Esophagus mucosa (tissue), 1 donor: ENCODE data around the gene WAS. TPM values are rescaled to one million over a fixed set of nuclear protein-coding genes. Genes with fewer than 3 reads are reported as not detected.

Experiments
- ATAC-seq: fragments of 200-7000 bp; cut with Tn5 transposase; one replicate; pipeline ENCODE4 v1.9.1; 2020
- total RNA-seq: library from RNA; stranded (reverse); gene quantifications from one replicate; pipeline ENCODE4 v1.2.4, GENCODE V29; 2023
- donor health status: DM: yes; HTN: yes; CAD: no.

The WAS gene
- total RNA-seq, 1 donor from 2014 or later, result 1.2 TPM

GRCh38 chrX:48713847-48714246, 30.2 kb downstream of the WAS start:
- no peak for ATAC-seq

GRCh38 chrX:48714573-48714972, 31.0 kb downstream of the WAS start:
- ATAC-seq, result no peak

GRCh38 chrX:48715072-48715471, 31.5 kb downstream of the WAS start:
- ATAC-seq, result peak; percentile 52

- no peak for ATAC-seq
Measured at GRCh38 chrX:48715876-48716502, 32.4 kb downstream of the WAS start.

- ATAC-seq, result no peak
Measured at GRCh38 chrX:48719958-48720357, 36.4 kb downstream of the WAS start.

GRCh38 chrX:48720577-48721250, 37.1 kb downstream of the WAS start:
- no peak for ATAC-seq

- no peak for ATAC-seq
Measured at GRCh38 chrX:48721916-48722315, 38.3 kb downstream of the WAS start.

- ATAC-seq, result no peak
Measured at GRCh38 chrX:48726596-48726995, 43.0 kb downstream of the WAS start.

- no peak for ATAC-seq
Measured at GRCh38 chrX:48728653-48729052, 45.1 kb downstream of the WAS start.

GRCh38 chrX:48736303-48736702, 52.7 kb downstream of the WAS start:
- ATAC-seq, result no peak

- ATAC-seq, result no peak
Measured at GRCh38 chrX:48736878-48737212, 53.2 kb downstream of the WAS start.

GRCh38 chrX:48737213-48737938, 53.8 kb downstream of the WAS start:
- ATAC-seq, result peak; percentile 100

- no peak for ATAC-seq
Measured at GRCh38 chrX:48737940-48738339, 54.3 kb downstream of the WAS start.

Other genes starting within 250 kb of the WAS start
- 13.6 TPM for gene SLC38A5, start 213.5 kb upstream of the WAS start, total RNA-seq
- 33.8 TPM for gene FTSJ1, start 207.6 kb upstream of the WAS start, total RNA-seq
- gene PORCN, start 174.8 kb upstream of the WAS start, total RNA-seq, result 10.3 TPM
- 221 TPM for gene EBP, start 162.0 kb upstream of the WAS start, total RNA-seq
- gene TBC1D25, start 144.1 kb upstream of the WAS start, total RNA-seq, result 10.4 TPM
- gene RBM3, start 109.3 kb upstream of the WAS start, total RNA-seq, result 273 TPM
- gene WDR13, start 86.3 kb upstream of the WAS start, total RNA-seq, result 70.2 TPM
- gene SUV39H1, start 12.9 kb downstream of the WAS start, total RNA-seq, result 6.4 TPM
- gene GLOD5, start 77.9 kb downstream of the WAS start, total RNA-seq, result 0.52 TPM
- gene GATA1, start 102.8 kb downstream of the WAS start, total RNA-seq, result not detected
- 46.5 TPM for gene HDAC6, start 118.3 kb downstream of the WAS start, total RNA-seq
- not detected for gene ERAS, start 142.7 kb downstream of the WAS start, total RNA-seq
- gene PCSK1N, start 151.8 kb downstream of the WAS start, total RNA-seq, result 0.36 TPM
- 33.9 TPM for gene TIMM17B, start 214.0 kb downstream of the WAS start, total RNA-seq
- gene PQBP1, start 214.1 kb downstream of the WAS start, total RNA-seq, result 53.5 TPM
- 17.4 TPM for gene SLC35A2, start 227.8 kb downstream of the WAS start, total RNA-seq
- 4.4 TPM for gene PIM2, start 235.2 kb downstream of the WAS start, total RNA-seq